Thoracic aorta (tissue), 2 donors: ENCODE data around the gene ZNF629. TPM values are rescaled to one million over a fixed set of nuclear protein-coding genes. Genes with fewer than 3 reads are reported as not detected.

ENCODE experiments used
- ATAC-seq: fragments of 150-250 bp; one replicate; pipeline ENCODE4 v1.8.0; 2017; ENCODE audit warnings: low read depth; ENCODE audit not compliant: insufficient number of reproducible peaks, low FRiP score
- DNase-seq: peaks from one replicate; pipeline ENCODE4 v3.0.0-alpha.2; 2020; ENCODE audit warnings: low spot score
- H3K27ac ChIP-seq, 2 donors: fragments of 200-600 bp; sonication (generic); 1 replicate in 1 of 2; 2 replicates in 1 of 2; pipeline ENCODE4 v1.5.1; 2016; ENCODE audit warnings: mild to moderate bottlenecking in 2 of 2, moderate library complexity in 2 of 2
- H3K27me3 ChIP-seq: fragments of 200-600 bp; sonication (generic); replicated peaks from 2 replicates; pipeline ENCODE4 v1.6.0; 2016; ENCODE audit warnings: mild to moderate bottlenecking; ENCODE audit not compliant: insufficient read depth
- H3K36me3 ChIP-seq: fragments of 200-600 bp; sonication (generic); one replicate; pipeline ENCODE4 v1.5.1; 2016
- H3K4me1 ChIP-seq, 2 donors: fragments of 200-600 bp; sonication (generic); 1 replicate in 1 of 2; 2 replicates in 1 of 2; pipeline versions ENCODE4 v1.5.1 to v1.6.0; 2016; ENCODE audit warnings: low read depth in 2 of 2, mild to moderate bottlenecking in 1 of 2; ENCODE audit not compliant: control insufficient read depth in 1 of 2
- H3K4me3 ChIP-seq: fragments of 200-600 bp; sonication (generic); 2 replicates; pipeline ENCODE4 v1.5.1; 2016; ENCODE audit warnings: mild to moderate bottlenecking
- H3K9me3 ChIP-seq: fragments of 200-600 bp; sonication (generic); 2 replicates; pipeline ENCODE4 v1.5.1; 2016
- total RNA-seq, 2 donors: library from RNA; depleted of rRNA; stranded (reverse); fragments of >200 nt; gene quantifications; one replicate each; pipeline versions ENCODE4 v1.1.0 to v1.2.3, GENCODE V29; 2016
- TF ChIP-seq, protein P1 (sequence below): fragments of 200-600 bp; sonication (generic); IDR thresholded peaks from one replicate; pipeline ENCODE4 v1.5.1; 2019; ENCODE audit warnings: antibody characterized with exemption

The ZNF629 gene
- total RNA-seq, 2 donors from 2014 or later, result 10.7 to 18.8 TPM

- ATAC-seq, result peak; percentile 66
- Histone ChIP-seq H3K4me3 (peak overlapping the region; percentile 77), H3K9me3 (no peaks in the 10 kb centered on the region), H3K27ac (peak overlapping the region; percentile 85 to 92), H3K36me3 (no peaks in the 10 kb centered on the region), H3K4me1 (peaks cover 4 to 18% of the 10 kb centered on the region in 2 donors), H3K27me3 (no peaks in the 10 kb centered on the region)
- DNase-seq, result peak; percentile 46
- TF ChIP-seq, protein P1, sequence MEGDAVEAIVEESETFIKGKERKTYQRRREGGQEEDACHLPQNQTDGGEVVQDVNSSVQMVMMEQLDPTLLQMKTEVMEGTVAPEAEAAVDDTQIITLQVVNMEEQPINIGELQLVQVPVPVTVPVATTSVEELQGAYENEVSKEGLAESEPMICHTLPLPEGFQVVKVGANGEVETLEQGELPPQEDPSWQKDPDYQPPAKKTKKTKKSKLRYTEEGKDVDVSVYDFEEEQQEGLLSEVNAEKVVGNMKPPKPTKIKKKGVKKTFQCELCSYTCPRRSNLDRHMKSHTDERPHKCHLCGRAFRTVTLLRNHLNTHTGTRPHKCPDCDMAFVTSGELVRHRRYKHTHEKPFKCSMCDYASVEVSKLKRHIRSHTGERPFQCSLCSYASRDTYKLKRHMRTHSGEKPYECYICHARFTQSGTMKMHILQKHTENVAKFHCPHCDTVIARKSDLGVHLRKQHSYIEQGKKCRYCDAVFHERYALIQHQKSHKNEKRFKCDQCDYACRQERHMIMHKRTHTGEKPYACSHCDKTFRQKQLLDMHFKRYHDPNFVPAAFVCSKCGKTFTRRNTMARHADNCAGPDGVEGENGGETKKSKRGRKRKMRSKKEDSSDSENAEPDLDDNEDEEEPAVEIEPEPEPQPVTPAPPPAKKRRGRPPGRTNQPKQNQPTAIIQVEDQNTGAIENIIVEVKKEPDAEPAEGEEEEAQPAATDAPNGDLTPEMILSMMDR, result no peak
Measured at GRCh38 chr16:30805370-30806169, 18.6 kb upstream of the ZNF629 start.

DNA sequence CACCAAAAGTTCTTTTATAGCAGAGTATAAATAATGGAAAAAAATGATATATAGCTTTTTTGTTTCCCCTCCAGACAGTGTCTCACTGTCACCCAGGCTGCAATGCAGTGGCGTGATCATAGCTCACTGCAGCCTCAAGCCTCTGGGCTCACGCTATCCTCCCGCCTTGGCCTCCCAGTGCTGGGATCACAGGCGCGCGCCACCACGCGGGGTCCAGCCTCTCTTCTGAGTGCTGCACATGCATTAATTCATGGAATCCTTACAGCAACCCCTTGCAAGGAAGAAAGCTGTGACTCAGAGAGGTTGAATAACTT lies 18.0 kb upstream of the ZNF629 start:
- ATAC-seq (no peak), DNase-seq (no peak)
- TF ChIP-seq, protein P1, result no peak
- Histone ChIP-seq H3K27me3 (no peaks in the 10 kb centered on the region), H3K36me3 (no peaks in the 10 kb centered on the region), H3K9me3 (no peaks in the 10 kb centered on the region), H3K27ac (peak overlapping the region; percentile 85 to 92), H3K4me1 (peaks cover 4 to 18% of the 10 kb centered on the region in 2 donors), H3K4me3 (peak overlapping the region; percentile 77)

GRCh38 chr16:30802936-30803335 lies 15.9 kb upstream of the ZNF629 start:
- no peak overlapping the region for H3K27ac ChIP-seq
- no peaks in the 10 kb centered on the region for H3K36me3 ChIP-seq

DNA sequence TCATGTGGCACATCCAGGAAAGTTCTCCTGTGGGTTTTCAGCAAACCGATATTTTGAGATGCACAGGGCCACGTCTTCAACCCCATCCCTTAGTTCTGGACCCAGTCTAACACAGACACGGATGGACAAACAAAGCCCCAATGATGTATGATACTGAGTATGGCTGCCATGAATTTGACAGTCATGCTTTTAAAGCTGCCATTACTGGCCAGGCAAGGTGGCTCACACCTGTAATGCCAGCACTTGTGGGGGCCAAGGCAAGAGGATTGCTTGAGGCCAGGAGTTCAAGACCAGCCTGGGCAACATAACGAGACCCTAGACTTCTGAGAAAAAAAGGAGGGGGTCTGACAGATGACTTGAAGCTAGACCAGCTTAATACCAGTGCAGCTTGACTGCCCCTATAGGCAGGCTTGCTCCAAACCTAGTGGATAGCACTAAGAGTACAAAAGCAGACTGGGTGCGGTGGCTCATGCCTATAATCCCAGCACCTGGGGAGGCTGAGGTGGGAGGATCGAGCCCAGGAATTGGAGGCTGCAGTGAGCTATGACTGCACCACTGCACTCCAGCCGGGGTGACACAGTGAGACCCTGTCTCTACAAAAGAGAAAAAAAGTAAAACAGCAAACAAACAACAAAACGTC lies 10.8 kb upstream of the ZNF629 start:
- no peak for ATAC-seq
- no peaks in the 10 kb centered on the region for H3K27me3 ChIP-seq
- no peak overlapping the region for H3K4me3 ChIP-seq
- TF ChIP-seq, protein P1, result no peak
- H3K27ac ChIP-seq, result no peak overlapping the region
- no peaks in the 10 kb centered on the region for H3K4me1 ChIP-seq
- no peaks in the 10 kb centered on the region for H3K36me3 ChIP-seq
- H3K9me3 ChIP-seq, result no peaks in the 10 kb centered on the region
- no peak for DNase-seq

More at GRCh38 chr16:30802936-30803335, 15.9 kb upstream of the ZNF629 start:
- Histone ChIP-seq H3K4me1 (peaks cover 4 to 18% of the 10 kb centered on the region in 2 donors), H3K9me3 (no peaks in the 10 kb centered on the region), H3K27me3 (no peaks in the 10 kb centered on the region), H3K4me3 (no peak overlapping the region)
- ATAC-seq, result no peak
- DNase-seq, result no peak
- TF ChIP-seq, protein P1, result no peak

GRCh38 chr16:30794634-30795033 lies 7.6 kb upstream of the ZNF629 start:
- H3K27me3 ChIP-seq, result no peaks in the 10 kb centered on the region
- no peak overlapping the region for H3K27ac ChIP-seq
- no peaks in the 10 kb centered on the region for H3K9me3 ChIP-seq
- H3K4me3 ChIP-seq, result no peak overlapping the region
- no peak for ATAC-seq
- DNase-seq, result no peak
- H3K4me1 ChIP-seq, result no peaks in the 10 kb centered on the region
- H3K36me3 ChIP-seq, result no peaks in the 10 kb centered on the region
- TF ChIP-seq, protein P1, result no peak
